Fibroblast of the conjunctiva (primary cell): ENCODE measurements around the gene PKN3.
"Not testable (repeated sequence)": the region's sequence is repeated elsewhere in the genome, so short reads cannot be mapped to it uniquely, and the experiment has no call there.

Source experiments
- DNase-seq: peaks from one replicate; pipeline ENCODE4 v3.0.0-alpha.2; 2010; ENCODE audit warnings: low read depth

Gene PKN3

GRCh38 chr9:128693738-128694137 is 8.6 kb upstream of the PKN3 start:
- DNase-seq, result not testable (repeated sequence)

GRCh38 chr9:128694344-128694743 is 8.0 kb upstream of the PKN3 start:
- no peak for DNase-seq

GRCh38 chr9:128696923-128697707 is 5.2 kb upstream of the PKN3 start:
- DNase-seq, result no peak

GRCh38 chr9:128699096-128699795 is 3.1 kb upstream of the PKN3 start:
- DNase-seq, result not testable (repeated sequence)

GRCh38 chr9:128701227-128701854 is 962 bp upstream of the PKN3 start:
- no peak for DNase-seq

GRCh38 chr9:128702949-128703615 is 779 bp downstream of the PKN3 start:
- DNase-seq, result no peak

GRCh38 chr9:128703616-128704355 is 1.5 kb downstream of the PKN3 start:
- no peak for DNase-seq

- no peak for DNase-seq
Observed at GRCh38 chr9:128704356-128704670, 2.0 kb downstream of the PKN3 start.

- DNase-seq, result no peak
Observed at GRCh38 chr9:128705051-128705965, 3.0 kb downstream of the PKN3 start.

- DNase-seq, result no peak
Observed at GRCh38 chr9:128706045-128706444, 3.7 kb downstream of the PKN3 start.

GRCh38 chr9:128706671-128707381 is 4.5 kb downstream of the PKN3 start:
- no peak for DNase-seq

- DNase-seq, result no peak
Observed at GRCh38 chr9:128707446-128707845, 5.1 kb downstream of the PKN3 start.

GRCh38 chr9:128712451-128713410 is 10.4 kb downstream of the PKN3 start:
- no peak for DNase-seq

- no peak for DNase-seq
Observed at GRCh38 chr9:128713411-128713780, 11.1 kb downstream of the PKN3 start.

GRCh38 chr9:128713941-128714573 is 11.8 kb downstream of the PKN3 start:
- DNase-seq, result no peak

- DNase-seq, result no peak
Observed at GRCh38 chr9:128714586-128715435, 12.5 kb downstream of the PKN3 start.

GRCh38 chr9:128715436-128715750 is 13.1 kb downstream of the PKN3 start:
- no peak for DNase-seq
